Pancreas (tissue), 10 donors: Measurements from ENCODE around the gene CA9. TPM values are rescaled to one million over a fixed set of nuclear protein-coding genes. Genes with fewer than 3 reads are reported as not detected.

Source experiments
- ATAC-seq, 4 donors: fragments of 200-7000 bp; cut with Tn5 transposase; one replicate each; pipeline versions ENCODE4 v1.8.0 to v1.9.1; 2020; ENCODE audit warnings: mild to moderate bottlenecking in 4 of 4, moderate library complexity in 4 of 4
- DNase-seq, 6 donors: peaks; one replicate each; pipeline ENCODE4 v3.0.0-alpha.2; 2020
- FAIRE-seq: peaks from 2 replicates; lab custom pipeline; 2012; peaks lifted over from hg19 to GRCh38; lab: Jason Lieb, UNC
- H3K27ac ChIP-seq, 4 donors: fragments of 200-600 bp; sonication (generic); 1 replicate in 3 of 4; 2 replicates in 1 of 4; pipeline versions ENCODE4 v1.5.0 to v1.8.0; 2020
- H3K27me3 ChIP-seq, 4 donors: fragments of 200-600 bp; one replicate each; pipeline ENCODE4 v1.8.0; 2021
- H3K36me3 ChIP-seq, 3 donors: fragments of 200-600 bp; sonication (generic) in 1 of 3; one replicate each; pipeline versions ENCODE4 v1.5.0 to v1.8.0; 2020 to 2021
- H3K4me1 ChIP-seq, 3 donors: fragments of 200-600 bp; one replicate each; pipeline ENCODE4 v1.8.0; 2021
- H3K4me3 ChIP-seq, 4 donors: fragments of 200-600 bp; sonication (generic) in 2 of 4; one replicate each; pipeline versions ENCODE4 v1.5.0 to v1.8.0; 2020 to 2021
- H3K9me3 ChIP-seq, 4 donors: fragments of 200-600 bp; one replicate each; pipeline ENCODE4 v1.8.0; 2021
- CTCF ChIP-seq, 4 donors: fragments of 200-600 bp; sonication (generic) in 3 of 4; IDR thresholded peaks; one replicate each; pipeline versions ENCODE4 v1.5.0 to v1.8.0; 2021; ENCODE audit warnings: antibody characterized with exemption in 4 of 4
- WGBS, 2 donors: extraction: QIAGEN DNeasy Blood & Tissue Kit; methylation state at CpG; one replicate each; pipeline ENCODE4 v1.1.7; 2013; 5-methylcytosine and 5-hydroxymethylcytosine counted together
- intact Hi-C, 3 donors: fragments of 100-400 bp; cut with DNase I; formaldehyde crosslinking; loops; one replicate each; pipeline versions ENCODE4 v1.11.1 to v1.14.2; 2022
- polyA plus RNA-seq, 2 donors: library from polyadenylated mRNA; stranded (reverse); fragments of 200-250 nt; gene quantifications; one replicate each; pipeline ENCODE4 v1.2.3, GENCODE V29; 2013
- total RNA-seq, 6 donors: library from RNA; stranded (reverse); fragmentation: NEBNext Ultra II Directional in 4 of 6; extraction: Animal tissue kit (Norgen Biotek cat#: 25700) in 4 of 6; gene quantifications; one replicate each; pipeline versions ENCODE4 v1.2.1 to v1.2.4, GENCODE V29; 2021 to 2023
- donor health status: healthy with polysubstance abuse.
- donor health status: DM: no; HTN: no; CAD: no; lungs with moderate emphysema.
- donor health status: DM: no; HTN: no; CAD: no.
- donor health status: control.
- donor health status: control.
- donor health status: Bipolar disorder and iron deficiency.
- donor health status: DM: yes; HTN: yes; CAD: no.
- donor health status: DM: no; HTN: no; CAD: no.
- donor health status: DM: no; HTN: no; CAD: no.
- donor health status: DM: yes; HTN: yes; CAD: no.

The CA9 gene
- total and polyA plus RNA-seq, 8 donors, result 1.2 to 75.6 (median 7.9) TPM

- no peaks in the 10 kb centered on the region for H3K27me3 ChIP-seq
- no peak overlapping the region for H3K27ac ChIP-seq
- H3K4me3 ChIP-seq, result no peak overlapping the region
- ATAC-seq, result no peak
- H3K4me1 ChIP-seq, result no peaks in the 10 kb centered on the region
- H3K9me3 ChIP-seq, result no peaks in the 10 kb centered on the region
- WGBS, 2 donors, result 94 to 96% methylated on average over 3 of the region's 3 CpGs
- no peak for TF ChIP-seq CTCF (IDR thresholded peaks at IDR 0.05)
- H3K36me3 ChIP-seq, result peaks cover 14 to 90% (median 58%) of the 10 kb centered on the region in 3 donors
- FAIRE-seq, result no peak
- no peak for DNase-seq
- intact Hi-C loops, result no loop called here
Observed at GRCh38 chr9:35713578-35713977, 39.9 kb downstream of the CA9 start.

- Histone ChIP-seq H3K27ac (no peak overlapping the region), H3K9me3 (no peaks in the 10 kb centered on the region), H3K27me3 (no peaks in the 10 kb centered on the region), H3K4me3 (no peak overlapping the region), H3K4me1 (no peaks in the 10 kb centered on the region), H3K36me3 (peaks cover 14 to 90% (median 64%) of the 10 kb centered on the region in 3 donors)
- no peak for FAIRE-seq
- 90 to 92% methylated on average over 6 of the region's 6 CpGs for WGBS, 2 donors
- ATAC-seq, result no peak
- intact Hi-C loops, result no loop called here
- TF ChIP-seq CTCF (IDR thresholded peaks at IDR 0.05), result no peak
- no peak for DNase-seq
Observed at GRCh38 chr9:35714123-35714522, 40.4 kb downstream of the CA9 start.

GRCh38 chr9:35714579-35715252 is 41.0 kb downstream of the CA9 start:
- Histone ChIP-seq H3K9me3 (no peaks in the 10 kb centered on the region), H3K4me1 (no peaks in the 10 kb centered on the region), H3K4me3 (no peak overlapping the region), H3K27me3 (no peaks in the 10 kb centered on the region), H3K27ac (no peak overlapping the region), H3K36me3 (peaks cover 15 to 93% (median 70%) of the 10 kb centered on the region in 3 donors)
- DNase-seq, result no peak
- intact Hi-C loops, result no loop called here
- WGBS, 2 donors, result 95 to 97% methylated on average over 13 of the region's 13 CpGs
- ATAC-seq, result no peak
- FAIRE-seq, result no peak
- TF ChIP-seq CTCF (IDR thresholded peaks at IDR 0.05), result no peak

- Histone ChIP-seq H3K36me3 (peaks cover 17 to 99% (median 78%) of the 10 kb centered on the region in 3 donors), H3K27me3 (no peaks in the 10 kb centered on the region), H3K4me3 (no peak overlapping the region), H3K4me1 (no peaks in the 10 kb centered on the region), H3K9me3 (no peaks in the 10 kb centered on the region), H3K27ac (no peak overlapping the region)
- no peak for FAIRE-seq
- DNase-seq, result no peak
- TF ChIP-seq CTCF (IDR thresholded peaks at IDR 0.05), result no peak
- WGBS, 2 donors, result 88 to 90% methylated on average over 4 of the region's 4 CpGs
- ATAC-seq, result peak in 3 of 4 donors; percentile 18 to 49 (median 48)
- intact Hi-C loops, result no loop called here
Observed at GRCh38 chr9:35716230-35716629, 42.5 kb downstream of the CA9 start.

GRCh38 chr9:35717132-35717870 is 43.6 kb downstream of the CA9 start:
- H3K27ac ChIP-seq, result no peak overlapping the region
- no peak for ATAC-seq
- intact Hi-C loops, result no loop called here
- H3K27me3 ChIP-seq, result no peaks in the 10 kb centered on the region
- no peaks in the 10 kb centered on the region for H3K4me1 ChIP-seq
- no peaks in the 10 kb centered on the region for H3K9me3 ChIP-seq
- WGBS, 2 donors, result 89 to 92% methylated on average over 14 of the region's 14 CpGs
- no peak for FAIRE-seq
- peaks cover 17 to 99% (median 82%) of the 10 kb centered on the region in 3 donors for H3K36me3 ChIP-seq
- no peak overlapping the region for H3K4me3 ChIP-seq
- no peak for DNase-seq
- no peak for TF ChIP-seq CTCF (IDR thresholded peaks at IDR 0.05)
